ENCODE measurements around the gene VCL.

VCL gene

GRCh38 chr10:74079028-74079935 is 81.4 kb downstream of the VCL start:
- no peak for DNase-seq

DNA sequence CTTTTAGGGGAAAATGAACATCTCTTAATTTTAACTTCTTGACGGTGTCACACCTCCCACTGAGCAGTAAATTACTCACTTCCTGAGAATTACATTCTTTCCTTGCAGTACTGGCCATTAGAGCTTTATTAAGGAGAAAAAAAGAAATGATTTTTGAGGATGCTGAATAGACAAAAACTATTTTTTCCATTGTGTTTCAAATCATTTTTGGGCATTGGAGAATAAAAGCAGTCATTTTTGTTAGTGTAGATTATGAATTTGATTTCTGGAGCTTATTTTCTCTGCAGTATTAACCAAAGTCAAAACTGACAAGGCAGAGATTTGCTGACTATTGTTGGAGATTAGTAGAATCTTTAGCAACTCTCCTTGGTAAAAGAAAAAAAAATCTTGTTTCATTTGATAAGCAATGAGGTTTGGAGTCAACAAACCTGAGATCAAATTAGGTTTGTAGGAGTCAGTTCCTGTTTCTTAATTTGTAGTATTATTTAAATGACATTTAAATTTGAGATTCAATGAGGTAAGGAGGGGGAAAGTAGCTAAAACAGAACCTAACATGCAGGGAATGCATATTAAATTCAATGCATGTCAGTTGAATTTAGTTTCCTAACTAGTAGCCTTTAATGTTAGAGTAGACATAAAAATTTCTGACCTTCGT is 82.1 kb downstream of the VCL start:
- no peak for DNase-seq

DNA sequence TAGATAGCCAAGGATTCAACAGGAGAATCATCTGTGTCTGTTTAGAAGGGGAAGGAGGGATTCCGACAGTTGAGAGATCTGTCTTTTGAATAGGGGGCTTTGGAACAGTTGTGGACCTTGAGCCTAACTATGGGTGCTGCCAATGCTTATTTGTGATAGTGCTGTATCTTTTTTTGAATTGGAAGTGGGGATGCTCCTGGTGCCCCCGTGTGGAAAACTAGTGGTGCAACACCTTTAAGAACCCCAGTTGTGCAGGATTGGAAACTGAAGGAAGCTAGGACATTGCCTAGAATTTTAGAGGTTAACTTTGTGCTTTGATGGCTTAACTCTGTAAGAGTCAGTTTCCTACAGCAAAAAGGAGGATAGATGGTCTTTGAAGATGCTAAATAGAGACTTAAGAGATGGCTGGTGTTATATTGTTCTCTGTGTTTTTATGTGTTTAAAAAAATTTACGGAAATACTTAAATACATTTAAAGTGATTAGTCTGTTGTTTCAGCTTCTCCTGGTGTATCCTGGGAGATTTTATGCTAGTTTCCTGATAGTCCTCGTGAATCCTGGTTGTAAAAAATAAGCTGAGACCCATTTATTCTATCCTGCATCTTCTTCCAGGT is 83.4 kb downstream of the VCL start:
- peak; percentile 58 for DNase-seq

DNA sequence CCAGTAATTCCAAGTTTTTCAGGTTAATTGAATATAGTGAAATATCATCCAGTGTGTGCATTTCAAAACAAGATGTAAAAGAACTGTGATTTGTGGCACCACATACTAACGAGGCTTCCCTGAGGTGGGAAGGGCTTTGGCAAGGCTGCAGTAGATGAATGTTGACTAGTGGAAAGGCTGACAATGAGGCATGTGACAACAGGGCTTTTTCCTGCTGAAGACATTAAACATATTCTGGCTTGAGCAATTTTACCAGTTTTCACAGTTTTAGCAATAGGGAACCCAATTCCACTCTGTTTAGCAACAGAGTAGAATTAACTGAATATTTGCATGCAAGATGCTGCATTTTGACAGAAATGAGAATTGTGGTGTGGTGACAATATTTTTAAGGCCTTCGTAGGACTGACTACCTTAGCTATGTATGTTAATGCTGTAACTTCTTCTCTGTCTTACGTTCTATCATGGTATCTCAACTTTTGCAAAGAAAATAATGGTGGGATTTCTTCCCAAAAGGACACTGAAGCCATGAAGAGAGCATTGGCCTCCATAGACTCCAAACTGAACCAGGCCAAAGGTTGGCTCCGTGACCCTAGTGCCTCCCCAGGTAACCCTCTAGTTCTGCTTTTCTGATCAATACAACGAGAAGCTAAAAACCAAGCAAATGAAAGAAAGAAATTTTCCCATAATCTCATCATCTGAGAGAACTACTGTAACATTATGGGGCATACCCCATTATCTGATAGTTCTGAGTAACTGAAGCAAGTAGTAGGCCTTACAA is 84.2 kb downstream of the VCL start:
- no peak for DNase-seq

- no peak for DNase-seq
Observed at GRCh38 chr10:74083304-74083703, 85.4 kb downstream of the VCL start.

- no peak for DNase-seq
Observed at GRCh38 chr10:74084955-74085354, 87.0 kb downstream of the VCL start.

DNA sequence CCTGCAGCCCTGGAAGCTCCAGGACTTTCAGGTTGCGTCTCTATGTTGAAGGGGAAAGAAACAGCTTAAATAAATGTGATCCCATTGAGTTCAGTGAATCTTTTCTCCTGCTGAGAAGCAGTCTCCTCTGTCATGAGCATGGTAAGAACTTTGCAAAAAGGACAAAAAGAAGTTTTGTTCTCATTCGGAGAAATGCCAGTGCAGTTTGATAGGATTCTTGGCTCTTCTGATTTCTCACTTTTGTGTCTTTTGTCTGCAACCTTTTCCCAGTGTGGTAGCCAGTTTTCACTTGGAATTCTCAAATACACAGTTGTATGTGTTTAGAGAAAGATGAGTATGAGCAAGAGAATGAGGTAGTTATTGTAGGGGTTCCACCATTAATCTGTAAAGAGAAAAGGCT is 88.4 kb downstream of the VCL start:
- no peak for DNase-seq

DNA sequence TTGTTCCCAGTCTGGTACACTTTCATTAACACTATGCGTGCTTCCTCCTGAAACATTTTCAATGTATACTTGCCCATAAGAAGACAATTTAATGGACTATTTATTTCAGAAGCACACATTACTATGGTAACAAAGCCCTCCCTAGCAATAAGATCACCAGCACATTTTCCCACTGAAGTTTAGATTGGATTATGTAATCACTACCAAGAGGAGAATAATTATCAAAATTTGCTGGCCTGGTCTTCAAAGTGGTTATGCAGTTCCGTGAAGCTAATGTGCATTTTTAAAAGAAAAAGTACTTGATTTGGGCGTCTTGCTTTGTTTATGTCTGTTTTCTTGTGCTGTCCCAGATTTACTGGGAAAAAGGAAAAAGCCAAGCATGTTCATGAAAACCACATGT is 90.8 kb downstream of the VCL start:
- no peak for DNase-seq

DNA sequence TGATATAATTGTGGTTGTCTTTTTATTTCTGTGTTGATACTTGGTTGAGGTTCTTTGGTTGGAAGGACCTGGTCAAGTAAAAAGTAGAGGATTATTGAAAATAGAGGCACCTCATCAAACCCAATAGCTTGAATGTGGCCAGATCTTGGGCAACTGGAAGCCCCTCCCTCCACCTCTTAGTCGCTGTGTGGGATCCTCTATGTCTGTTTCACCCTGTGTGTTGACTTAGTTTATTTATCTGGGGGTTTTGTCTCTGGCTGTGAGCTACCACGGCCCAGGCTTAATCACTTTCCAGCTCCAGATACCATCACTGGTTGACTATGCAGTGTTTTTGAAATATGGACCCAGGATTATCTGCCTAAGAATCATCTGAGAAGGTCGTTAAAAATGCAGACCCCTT is 94.5 kb downstream of the VCL start:
- DNase-seq, result no peak

GRCh38 chr10:74093530-74094164 is 95.7 kb downstream of the VCL start:
- no peak for DNase-seq

DNA sequence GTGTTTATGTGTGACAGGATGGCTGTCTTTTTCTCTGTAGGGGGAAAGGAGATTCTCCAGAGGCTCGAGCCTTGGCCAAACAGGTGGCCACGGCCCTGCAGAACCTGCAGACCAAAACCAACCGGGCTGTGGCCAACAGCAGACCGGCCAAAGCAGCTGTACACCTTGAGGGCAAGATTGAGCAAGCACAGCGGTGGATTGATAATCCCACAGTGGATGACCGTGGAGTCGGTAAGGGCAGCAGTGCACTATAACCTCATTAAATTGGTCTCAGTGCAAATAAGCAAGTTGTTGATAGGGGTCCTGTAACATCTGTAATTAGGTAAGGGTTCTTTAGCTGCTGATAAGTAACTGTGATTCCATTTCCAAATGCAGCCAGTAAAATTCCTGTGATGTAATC is 96.3 kb downstream of the VCL start:
- no peak for DNase-seq

GRCh38 chr10:74096777-74097176 is 98.9 kb downstream of the VCL start:
- DNase-seq, result no peak

GRCh38 chr10:74097776-74098175 is 99.9 kb downstream of the VCL start:
- DNase-seq, result no peak

- DNase-seq, result no peak
Observed at GRCh38 chr10:74099420-74099819, 101.5 kb downstream of the VCL start.

DNA sequence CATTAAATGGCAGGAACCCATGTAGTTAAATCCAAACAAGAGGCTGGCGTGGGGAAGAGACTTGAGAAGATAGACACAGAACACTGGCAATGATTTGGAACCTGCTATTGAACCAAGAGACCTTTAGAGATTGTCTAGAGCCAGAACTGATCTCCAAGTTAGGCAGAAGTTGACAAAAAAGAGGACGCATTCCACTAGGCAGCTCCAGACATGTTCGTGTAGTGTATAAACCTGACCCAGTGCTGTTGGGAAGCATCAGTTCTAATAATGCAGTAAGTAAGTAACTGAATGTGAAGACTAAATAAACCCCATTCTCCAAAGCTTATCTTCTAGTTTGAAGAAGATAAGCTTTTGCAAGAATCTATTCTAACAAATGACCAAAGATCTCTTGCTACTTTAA is 101.9 kb downstream of the VCL start:
- DNase-seq, result no peak

- DNase-seq, result no peak
Observed at GRCh38 chr10:74103560-74104258, 105.8 kb downstream of the VCL start.

GRCh38 chr10:74104480-74104879 is 106.6 kb downstream of the VCL start:
- no peak for DNase-seq

GRCh38 chr10:74104996-74105395 is 107.1 kb downstream of the VCL start:
- DNase-seq, result no peak

DNA sequence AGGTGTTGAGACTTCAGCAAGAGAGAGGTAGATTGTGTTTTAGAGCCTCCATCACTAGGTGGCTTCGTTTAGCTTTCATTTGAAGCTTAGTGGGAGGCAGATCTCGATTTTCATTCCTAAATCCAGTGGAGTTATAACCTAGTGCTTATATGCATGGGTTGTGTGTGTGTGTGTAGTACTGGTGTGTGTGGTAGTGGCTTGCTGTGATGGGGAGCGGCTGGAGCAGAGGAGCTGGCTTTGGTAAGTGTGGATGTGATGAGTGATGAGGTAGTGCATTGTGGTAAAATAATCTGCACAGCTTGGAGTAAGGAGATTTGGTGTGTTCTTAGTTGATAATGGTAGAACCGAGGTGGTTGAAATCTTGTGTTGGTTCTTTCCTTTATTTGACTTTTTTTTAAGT is 109.5 kb downstream of the VCL start:
- DNase-seq, result no peak

DNA sequence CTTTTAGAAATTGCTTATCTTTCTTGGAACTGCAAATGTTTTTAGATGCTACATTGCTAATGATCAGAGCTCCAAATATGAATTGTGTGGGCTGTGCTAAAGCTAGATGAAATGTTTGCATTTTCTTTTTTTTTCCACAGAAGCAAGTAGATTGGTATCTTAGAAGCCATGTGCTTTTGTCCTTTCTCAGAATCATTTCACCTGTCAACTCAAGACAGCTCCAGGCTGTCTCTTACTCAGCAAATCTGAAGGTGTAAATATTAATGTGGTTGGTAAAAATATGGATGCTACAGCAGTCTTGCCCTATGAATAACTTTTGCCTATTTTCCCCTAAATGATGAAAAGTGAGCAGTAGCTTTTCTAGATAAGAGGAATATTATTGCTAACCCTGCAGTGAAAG is 111.5 kb downstream of the VCL start:
- no peak for DNase-seq

DNA sequence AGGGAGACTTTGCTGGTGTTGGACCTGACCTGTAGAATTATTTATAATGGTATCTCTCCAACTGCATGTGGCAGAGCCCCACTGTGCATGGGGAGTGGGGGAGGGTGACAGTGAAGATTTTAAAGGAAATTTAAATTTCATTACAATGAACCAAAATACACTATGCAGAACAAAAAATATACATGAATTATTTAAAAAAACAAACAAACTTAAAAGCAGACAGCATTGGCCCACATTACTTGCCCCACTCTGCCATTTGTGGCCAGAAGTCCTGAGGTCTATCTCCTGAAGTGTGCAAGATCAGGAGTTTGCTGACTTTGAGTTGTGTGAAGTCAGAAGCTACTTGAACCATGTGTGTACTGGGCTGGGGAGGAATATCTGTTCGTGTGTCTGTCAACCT is 112.2 kb downstream of the VCL start:
- no peak for DNase-seq

DNA sequence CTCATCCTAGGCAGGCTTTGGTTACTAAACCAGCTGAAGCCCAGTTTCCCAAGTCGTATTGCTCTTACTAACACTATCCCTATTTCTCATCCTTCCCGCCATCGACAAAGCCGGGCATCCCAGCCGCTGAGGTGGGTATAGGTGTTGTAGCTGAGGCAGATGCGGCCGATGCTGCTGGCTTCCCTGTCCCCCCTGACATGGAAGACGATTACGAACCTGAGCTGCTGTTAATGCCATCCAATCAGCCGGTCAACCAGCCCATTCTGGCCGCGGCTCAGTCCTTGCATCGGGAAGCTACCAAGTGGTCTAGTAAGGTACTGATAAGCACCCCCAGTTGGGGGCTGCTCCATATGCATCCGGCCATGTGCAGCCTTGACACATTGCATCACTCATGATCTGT is 113.9 kb downstream of the VCL start:
- no peak for DNase-seq

Data from CD4-positive, alpha-beta T cell treated with Interleukin-12 subunit alpha and Interleukin-12 subunit beta, for 1 hour (primary cell).